Vagina (tissue), 2 donors: ENCODE results near the gene WNT7B. TPM values are rescaled to one million over a fixed set of nuclear protein-coding genes. Genes with fewer than 3 reads are reported as not detected.

Experiments used
- DNase-seq, 2 donors: peaks; one replicate each; pipeline ENCODE4 v3.0.0-alpha.2; 2017; ENCODE audit errors: extremely low spot score in 2 of 2
- H3K27ac ChIP-seq: fragments of 200-600 bp; sonication (generic); one replicate; pipeline ENCODE4 v1.5.1; 2019
- H3K27me3 ChIP-seq: fragments of 200-600 bp; sonication (generic); one replicate; pipeline ENCODE4 v1.5.1; 2019
- H3K36me3 ChIP-seq, 2 donors: fragments of 200-600 bp; sonication (generic); one replicate each; pipeline ENCODE4 v1.5.1; 2017 to 2019
- H3K4me1 ChIP-seq: fragments of 200-600 bp; sonication (generic); one replicate; pipeline ENCODE4 v1.5.1; 2019
- H3K4me3 ChIP-seq, 2 donors: fragments of 200-600 bp; sonication (generic); 1 replicate in 1 of 2; 2 replicates in 1 of 2; pipeline ENCODE4 v1.5.1; 2016 to 2019
- H3K9me3 ChIP-seq: fragments of 200-600 bp; sonication (generic); one replicate; pipeline ENCODE4 v1.5.1; 2019
- POLR2A ChIP-seq, 2 donors: fragments of 450-650 bp; IDR thresholded peaks; one replicate each; pipeline ENCODE4 v1.6.1; 2017; ENCODE audit warnings: antibody characterized with exemption in 2 of 2, mild to moderate bottlenecking in 2 of 2, moderate library complexity in 2 of 2
- POLR2AphosphoS5 ChIP-seq, 2 donors: sonication (generic); formaldehyde crosslinking; IDR thresholded peaks; one replicate each; pipeline ENCODE4 v1.9.0; 2017; ENCODE audit warnings: antibody characterized with exemption in 2 of 2, mild to moderate bottlenecking in 2 of 2, low read depth in 1 of 2; ENCODE audit not compliant: insufficient read depth in 1 of 2
- intact Hi-C: fragments of 100-400 bp; cut with DNase I; formaldehyde crosslinking; loops from one replicate; pipeline ENCODE4 v1.15.1; 2023
- total RNA-seq: library from RNA; depleted of rRNA; stranded (reverse); fragments of >200 nt; gene quantifications from one replicate; pipeline ENCODE4 v1.2.3, GENCODE V29; 2016
- TF ChIP-seq, protein P1 (sequence below), 3 experiments: fragments of 450-650 bp in 2 of 3; fragments of 200-600 bp in 1 of 3; sonication (generic) in 1 of 3; IDR thresholded peaks; one replicate each; pipeline ENCODE4 v1.5.1; 2017 to 2019; ENCODE audit warnings: antibody characterized with exemption in 3 of 3, mild to moderate bottlenecking in 2 of 3, moderate library complexity in 2 of 3

WNT7B gene
- total RNA-seq, 1 donor from 2014 or later: 7.1 TPM

DNA sequence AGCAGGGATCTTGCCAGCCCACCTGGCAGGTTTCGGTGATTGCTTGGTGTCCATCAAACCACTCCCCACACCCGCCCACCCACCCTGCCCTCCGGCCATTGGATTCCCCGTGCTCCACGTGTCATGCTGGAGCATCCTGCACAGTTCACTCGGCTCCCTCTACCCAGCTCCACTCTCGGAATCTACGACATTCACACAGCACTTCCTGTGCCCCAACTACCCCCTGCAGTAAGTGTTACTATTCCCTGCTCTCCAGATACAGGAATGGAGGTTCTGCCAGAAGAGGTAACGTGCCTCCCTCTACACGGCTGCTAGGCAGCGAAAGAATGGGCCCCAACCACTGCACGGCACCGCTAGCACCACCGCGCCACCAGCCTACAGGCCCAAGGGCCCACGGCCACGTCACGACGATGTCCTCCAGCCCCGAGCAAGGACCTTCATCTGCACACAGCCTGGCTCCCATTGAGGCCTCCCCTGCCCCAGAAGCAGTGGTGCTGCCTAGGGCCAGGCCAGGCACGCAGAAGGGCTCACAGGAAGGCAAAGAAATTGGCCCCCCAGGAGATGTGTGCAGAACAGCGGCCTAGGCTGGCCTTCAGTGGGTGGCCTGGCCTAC, 27.6 kb downstream of the WNT7B start:
- Histone ChIP-seq H3K9me3 (no peaks in the 10 kb centered on the region), H3K27me3 (no peaks in the 10 kb centered on the region), H3K4me3 (no peak overlapping the region), H3K4me1 (no peaks in the 10 kb centered on the region), H3K27ac (no peak overlapping the region), H3K36me3 (no peaks in the 10 kb centered on the region)
- TF ChIP-seq, protein P1, sequence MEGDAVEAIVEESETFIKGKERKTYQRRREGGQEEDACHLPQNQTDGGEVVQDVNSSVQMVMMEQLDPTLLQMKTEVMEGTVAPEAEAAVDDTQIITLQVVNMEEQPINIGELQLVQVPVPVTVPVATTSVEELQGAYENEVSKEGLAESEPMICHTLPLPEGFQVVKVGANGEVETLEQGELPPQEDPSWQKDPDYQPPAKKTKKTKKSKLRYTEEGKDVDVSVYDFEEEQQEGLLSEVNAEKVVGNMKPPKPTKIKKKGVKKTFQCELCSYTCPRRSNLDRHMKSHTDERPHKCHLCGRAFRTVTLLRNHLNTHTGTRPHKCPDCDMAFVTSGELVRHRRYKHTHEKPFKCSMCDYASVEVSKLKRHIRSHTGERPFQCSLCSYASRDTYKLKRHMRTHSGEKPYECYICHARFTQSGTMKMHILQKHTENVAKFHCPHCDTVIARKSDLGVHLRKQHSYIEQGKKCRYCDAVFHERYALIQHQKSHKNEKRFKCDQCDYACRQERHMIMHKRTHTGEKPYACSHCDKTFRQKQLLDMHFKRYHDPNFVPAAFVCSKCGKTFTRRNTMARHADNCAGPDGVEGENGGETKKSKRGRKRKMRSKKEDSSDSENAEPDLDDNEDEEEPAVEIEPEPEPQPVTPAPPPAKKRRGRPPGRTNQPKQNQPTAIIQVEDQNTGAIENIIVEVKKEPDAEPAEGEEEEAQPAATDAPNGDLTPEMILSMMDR (IDR thresholded peaks at IDR 0.05): no peak
- no peak for TF ChIP-seq POLR2A (IDR thresholded peaks at IDR 0.05)
- TF ChIP-seq POLR2AphosphoS5 (IDR thresholded peaks at IDR 0.05; ENCODE audit: insufficient read depth in 1 of 2, low read depth in 1 of 2): no peak
- DNase-seq: no peak
- intact Hi-C loops: no loop called here

DNA sequence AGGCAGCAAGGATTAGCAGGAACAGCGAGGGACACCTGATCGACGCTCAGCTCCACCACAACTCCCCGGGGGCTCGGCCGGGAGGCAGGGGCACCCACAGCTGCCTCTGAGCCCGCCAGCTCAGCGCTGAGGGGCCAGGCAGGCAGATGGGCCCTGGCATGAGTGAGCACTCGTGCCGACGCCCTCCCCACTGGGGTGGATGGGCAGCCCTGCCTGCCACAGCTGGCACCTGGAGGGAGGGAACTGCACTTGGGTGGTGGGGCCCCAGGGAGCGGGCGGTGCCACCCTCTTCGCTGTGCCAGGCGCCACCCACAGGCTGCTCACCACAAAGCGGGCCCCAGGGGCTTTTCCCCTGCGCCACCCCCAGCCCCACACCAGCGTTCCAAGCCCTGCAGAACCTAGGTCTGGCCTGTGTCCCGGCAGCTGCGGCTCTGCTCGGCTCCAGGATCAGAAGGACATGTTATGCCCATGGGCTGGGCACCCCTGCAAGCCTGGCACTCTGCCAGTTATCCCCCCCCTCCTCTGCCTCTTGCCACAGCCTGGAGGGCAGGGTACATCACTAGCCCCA, 28.8 kb downstream of the WNT7B start:
- H3K9me3 ChIP-seq: no peaks in the 10 kb centered on the region
- no peaks in the 10 kb centered on the region for H3K36me3 ChIP-seq
- peaks cover 7% of the 10 kb centered on the region for H3K4me1 ChIP-seq
- intact Hi-C loops: no loop called here
- TF ChIP-seq POLR2A (IDR thresholded peaks at IDR 0.05) (no peak), POLR2AphosphoS5 (IDR thresholded peaks at IDR 0.05; ENCODE audit: insufficient read depth in 1 of 2, low read depth in 1 of 2) (no peak)
- TF ChIP-seq, protein P1 (IDR thresholded peaks at IDR 0.05): no peak
- no peak for DNase-seq
- H3K4me3 ChIP-seq: no peak overlapping the region
- H3K27me3 ChIP-seq: no peaks in the 10 kb centered on the region
- no peak overlapping the region for H3K27ac ChIP-seq

DNA sequence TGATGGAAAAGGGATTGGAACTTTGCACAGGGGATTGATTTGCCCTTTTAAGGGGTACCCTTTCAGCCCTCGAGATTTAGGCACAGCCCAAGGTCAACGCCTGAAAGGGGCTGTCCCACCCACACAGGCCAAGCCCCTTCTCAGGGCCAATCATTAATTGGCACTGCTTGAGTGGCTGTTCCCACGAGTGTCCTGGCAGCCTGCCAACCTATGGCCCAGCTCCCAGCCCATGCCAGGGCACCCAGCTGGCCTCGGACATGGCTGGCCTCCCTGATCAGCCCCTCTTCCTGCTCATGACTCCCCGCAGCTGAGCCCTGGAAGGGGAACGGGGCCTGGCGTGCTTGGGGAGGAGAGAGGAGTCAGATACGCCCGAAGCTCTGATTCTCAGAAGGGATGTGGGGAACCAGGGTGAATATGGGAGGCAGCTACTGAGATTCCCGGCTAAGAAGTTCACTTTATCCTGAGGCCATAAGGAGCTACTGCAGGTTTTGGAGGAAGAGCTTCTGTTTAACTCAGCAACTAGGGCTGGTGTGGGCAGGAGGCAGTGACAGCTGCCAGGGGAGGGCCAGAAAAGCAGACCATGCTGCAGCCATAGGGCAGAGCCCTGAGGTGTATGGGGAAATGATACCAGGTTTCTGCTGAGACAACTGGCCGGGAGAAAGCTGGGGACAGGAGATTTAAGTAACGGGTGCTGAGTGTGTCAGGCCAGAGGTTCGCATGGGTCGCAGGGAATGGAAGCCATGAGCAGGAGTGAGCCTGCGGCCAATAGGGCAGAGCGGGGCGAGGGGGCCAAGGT, 30.0 kb downstream of the WNT7B start:
- Histone ChIP-seq H3K36me3 (no peaks in the 10 kb centered on the region), H3K9me3 (no peaks in the 10 kb centered on the region), H3K4me3 (no peak overlapping the region), H3K4me1 (peaks cover 16% of the 10 kb centered on the region), H3K27me3 (no peaks in the 10 kb centered on the region), H3K27ac (no peak overlapping the region)
- TF ChIP-seq, protein P1 (IDR thresholded peaks at IDR 0.05): no peak
- TF ChIP-seq POLR2A (IDR thresholded peaks at IDR 0.05) (no peak), POLR2AphosphoS5 (IDR thresholded peaks at IDR 0.05; ENCODE audit: insufficient read depth in 1 of 2, low read depth in 1 of 2) (no peak)
- no peak for DNase-seq
- intact Hi-C loops: no loop called here

DNA sequence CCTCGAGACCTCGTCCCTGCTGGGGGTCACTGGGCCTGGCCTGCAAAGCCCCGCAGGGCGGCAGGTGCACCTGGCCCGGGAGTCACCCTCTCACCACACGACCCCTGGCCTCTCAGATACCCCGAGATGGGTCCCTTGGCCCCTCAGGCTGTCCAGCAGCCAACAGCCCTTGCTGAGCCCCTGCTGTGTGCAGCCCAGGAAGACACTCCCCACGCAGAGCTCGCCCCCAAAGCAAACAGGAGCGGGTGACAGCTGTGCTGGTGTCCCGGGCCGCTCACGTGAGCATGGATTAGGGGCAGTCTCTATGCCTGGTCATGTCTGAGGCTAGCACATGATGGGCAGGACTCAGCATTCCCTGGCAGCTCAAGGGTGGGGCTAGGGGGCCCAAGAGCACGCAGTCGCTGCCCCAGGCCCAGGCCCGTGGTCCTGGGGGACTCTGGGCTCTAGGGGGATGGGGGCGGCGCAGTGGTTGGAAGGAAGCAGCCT, 31.3 kb downstream of the WNT7B start:
- no peaks in the 10 kb centered on the region for H3K36me3 ChIP-seq
- no peak overlapping the region for H3K4me3 ChIP-seq
- no peak for TF ChIP-seq POLR2A (IDR thresholded peaks at IDR 0.05)
- TF ChIP-seq, protein P1 (IDR thresholded peaks at IDR 0.05): no peak
- no peak for TF ChIP-seq POLR2AphosphoS5 (IDR thresholded peaks at IDR 0.05; ENCODE audit: insufficient read depth in 1 of 2, low read depth in 1 of 2)
- H3K4me1 ChIP-seq: peaks cover 16% of the 10 kb centered on the region
- no peak overlapping the region for H3K27ac ChIP-seq
- no peak for DNase-seq
- intact Hi-C loops: no loop called here
- no peaks in the 10 kb centered on the region for H3K27me3 ChIP-seq
- H3K9me3 ChIP-seq: no peaks in the 10 kb centered on the region
